HG02588 (cell line): Measurements from ENCODE around the gene SFPQ.
"Not testable (repeated sequence)": the region's sequence is repeated elsewhere in the genome, so short reads cannot be mapped to it uniquely, and the experiment has no call there.

ENCODE experiments used
- ATAC-seq: cut with Tn5 transposase; IDR thresholded peaks from one replicate; pipeline ENCODE4 v1.9.1; 2021; ENCODE audit warnings: mild to moderate bottlenecking, moderate library complexity; ENCODE audit not compliant: unreplicated experiment

SFPQ gene

GRCh38 chr1:35192853-35193664 is at the start of gene SFPQ:
Gene SFPQ, minus strand, starts transcription at chr1:35193145. Its CDS starts 96 bp downstream, at chr1:35193049.
- peak; percentile 80 for ATAC-seq

DNA sequence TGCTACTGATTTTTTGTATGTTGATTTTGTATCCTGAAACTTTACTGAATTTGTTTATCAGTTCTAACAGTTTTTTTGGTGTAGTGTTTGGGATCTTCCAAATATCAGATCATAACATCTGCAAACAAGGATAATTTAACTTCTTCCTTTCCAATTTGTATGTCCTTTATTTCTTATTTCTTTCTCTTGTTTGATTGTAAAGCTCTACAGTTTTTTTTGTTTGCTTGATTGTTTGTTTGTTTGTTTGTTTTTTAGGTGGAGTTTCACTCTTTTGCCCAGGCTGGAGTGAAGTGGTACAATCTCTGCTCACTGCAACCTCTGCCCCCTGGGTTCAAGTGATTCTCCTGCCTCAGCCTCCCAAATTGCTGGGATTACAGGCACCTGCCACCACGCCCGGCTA is 43.8 kb upstream of the SFPQ start:
- not testable (repeated sequence) for ATAC-seq

GRCh38 chr1:35231287-35231686 is 38.3 kb upstream of the SFPQ start:
- ATAC-seq = no peak

DNA sequence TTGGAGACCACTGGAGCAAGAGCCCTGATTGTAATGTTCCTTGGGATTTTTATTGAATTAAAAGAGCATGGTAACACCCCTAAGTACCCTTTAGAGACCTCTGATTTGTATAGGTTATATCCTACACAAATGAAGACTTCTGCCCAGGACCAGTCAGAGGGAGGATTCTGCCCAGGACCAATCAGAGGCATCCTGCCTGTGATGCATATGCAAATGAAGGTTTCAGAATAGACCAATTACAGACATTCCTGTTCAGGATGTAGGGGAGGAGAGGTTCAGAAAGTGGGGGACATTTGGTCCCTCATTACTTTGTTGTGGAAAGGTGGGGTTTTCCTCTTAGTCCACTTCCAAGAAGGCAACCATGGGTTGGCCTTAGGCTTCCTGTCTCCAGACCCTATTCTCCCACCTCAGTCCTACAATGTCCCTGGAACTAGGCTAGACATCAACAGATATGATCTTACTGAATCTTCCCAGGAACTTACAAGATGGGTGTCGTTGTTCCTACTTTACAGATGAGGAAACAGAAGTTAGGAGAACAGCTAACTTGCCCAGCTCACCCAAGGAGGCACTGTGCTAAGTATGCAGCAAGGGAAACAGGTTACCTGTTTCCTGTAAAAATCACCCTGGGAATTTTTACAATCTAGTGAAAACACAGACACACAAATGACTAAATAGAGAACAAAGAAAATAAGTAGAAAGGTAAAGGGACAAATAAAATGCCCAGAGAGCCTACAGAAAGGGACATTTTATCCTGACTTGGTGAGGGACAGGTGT is 36.8 kb upstream of the SFPQ start:
- no peak for ATAC-seq

- ATAC-seq = no peak
Observed at GRCh38 chr1:35226546-35226945, 33.6 kb upstream of the SFPQ start.

DNA sequence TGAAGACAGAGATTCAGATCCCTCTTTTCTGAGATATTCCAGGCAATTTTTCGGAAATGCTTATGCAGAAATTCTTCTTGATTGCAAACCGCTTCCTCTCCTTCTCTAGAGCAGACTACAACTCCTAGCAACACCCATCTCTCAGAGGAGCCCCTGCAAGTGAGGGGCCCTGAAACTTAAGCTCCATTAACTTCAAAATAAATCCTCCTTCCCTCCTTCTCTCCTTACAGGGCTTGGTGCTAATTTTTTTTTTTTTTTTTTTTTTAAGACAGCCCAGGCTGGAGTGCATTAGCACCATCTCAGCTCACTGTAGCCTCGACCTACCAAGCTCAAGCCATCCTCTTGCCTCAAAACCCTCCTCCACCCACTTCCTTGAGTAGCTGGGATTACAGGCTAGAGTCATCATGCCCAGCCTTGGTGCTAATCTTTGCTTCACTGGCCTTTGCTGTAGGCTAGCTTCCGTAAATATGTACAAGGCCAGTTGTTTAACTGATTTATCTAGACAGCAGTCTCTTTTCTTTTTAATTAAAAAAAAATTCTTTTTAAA is 30.2 kb upstream of the SFPQ start:
- no peak for ATAC-seq

- no peak for ATAC-seq
Observed at GRCh38 chr1:35222322-35223083, 29.6 kb upstream of the SFPQ start.

DNA sequence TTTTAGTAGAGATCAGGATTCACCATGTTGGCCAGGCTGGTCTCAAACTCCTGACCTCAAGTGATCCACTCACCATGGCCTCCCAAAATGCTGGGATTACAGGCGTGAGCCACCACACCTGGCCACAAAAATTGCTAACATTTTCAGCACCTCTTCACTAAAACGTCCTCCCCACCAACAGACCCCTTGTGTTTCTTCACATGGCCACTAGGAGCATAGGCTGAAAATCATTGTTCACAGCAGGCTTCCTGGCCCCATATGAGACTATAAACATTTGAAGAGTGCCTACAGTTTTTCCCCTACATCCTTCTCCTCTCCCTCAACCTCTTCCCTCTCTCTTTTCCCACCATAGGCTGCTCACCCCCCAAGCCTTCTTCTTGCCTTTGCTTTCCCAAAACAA is 28.0 kb upstream of the SFPQ start:
- no peak for ATAC-seq

DNA sequence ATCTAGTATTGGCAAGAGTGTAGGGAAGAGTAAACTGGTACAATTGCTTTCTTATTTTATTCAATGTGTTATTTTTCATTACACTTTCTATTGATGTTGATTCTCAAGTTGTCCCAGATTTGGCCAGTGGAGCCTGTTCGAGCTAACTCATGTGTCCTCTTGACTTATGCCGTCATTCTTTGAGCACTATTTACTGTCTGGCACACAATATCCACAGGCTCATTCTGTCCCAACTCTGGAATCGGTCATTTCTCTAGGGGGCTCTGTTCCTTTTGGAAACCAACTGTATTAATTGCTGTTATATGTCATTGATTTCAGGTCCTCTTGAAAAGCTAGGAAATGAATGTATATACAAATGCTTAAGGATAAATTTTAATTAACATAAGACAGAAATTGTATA is 22.4 kb upstream of the SFPQ start:
- ATAC-seq = no peak

- no peak for ATAC-seq
Observed at GRCh38 chr1:35211120-35211414, 18.1 kb upstream of the SFPQ start.

- no peak for ATAC-seq
Observed at GRCh38 chr1:35210321-35211119, 17.6 kb upstream of the SFPQ start.

DNA sequence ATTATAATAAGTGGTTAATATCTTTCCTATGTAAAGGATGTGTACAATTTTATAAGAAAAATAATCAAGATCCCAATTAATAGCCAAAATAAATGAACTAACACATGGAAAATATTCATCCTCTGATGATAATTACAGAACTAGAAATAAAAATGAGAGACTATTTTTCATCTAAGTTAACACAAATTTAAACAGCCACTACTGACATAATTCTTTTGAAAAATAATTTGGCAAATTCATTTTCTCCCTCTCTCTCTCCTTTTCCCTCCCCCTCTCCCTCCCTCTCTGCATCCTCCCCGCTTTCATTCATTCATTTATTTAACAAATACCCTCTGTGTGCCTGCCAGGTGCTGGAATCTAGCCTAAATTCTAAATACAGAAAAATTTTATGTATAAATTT is 10.3 kb upstream of the SFPQ start:
- no peak for ATAC-seq

GRCh38 chr1:35202048-35202719 is 9.2 kb upstream of the SFPQ start:
- peak; percentile 54 for ATAC-seq

DNA sequence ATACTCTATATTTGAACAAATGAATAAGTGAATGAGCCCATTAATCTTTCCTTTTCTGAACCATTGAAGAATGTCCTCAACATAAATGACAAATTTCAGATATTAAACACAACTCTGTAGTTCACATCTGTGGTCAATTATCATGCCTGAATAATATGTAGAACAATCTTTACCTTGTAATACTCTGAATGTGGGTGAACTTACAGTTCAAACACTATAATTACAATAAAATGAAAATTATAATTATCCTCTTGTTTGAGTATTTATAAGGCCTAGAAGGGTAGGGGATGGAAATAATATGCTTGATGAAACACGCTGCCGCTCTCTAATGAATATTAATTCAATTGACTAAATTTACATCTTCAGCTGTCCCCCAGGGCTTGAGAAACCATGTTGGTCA is 8.7 kb upstream of the SFPQ start:
- ATAC-seq = no peak

DNA sequence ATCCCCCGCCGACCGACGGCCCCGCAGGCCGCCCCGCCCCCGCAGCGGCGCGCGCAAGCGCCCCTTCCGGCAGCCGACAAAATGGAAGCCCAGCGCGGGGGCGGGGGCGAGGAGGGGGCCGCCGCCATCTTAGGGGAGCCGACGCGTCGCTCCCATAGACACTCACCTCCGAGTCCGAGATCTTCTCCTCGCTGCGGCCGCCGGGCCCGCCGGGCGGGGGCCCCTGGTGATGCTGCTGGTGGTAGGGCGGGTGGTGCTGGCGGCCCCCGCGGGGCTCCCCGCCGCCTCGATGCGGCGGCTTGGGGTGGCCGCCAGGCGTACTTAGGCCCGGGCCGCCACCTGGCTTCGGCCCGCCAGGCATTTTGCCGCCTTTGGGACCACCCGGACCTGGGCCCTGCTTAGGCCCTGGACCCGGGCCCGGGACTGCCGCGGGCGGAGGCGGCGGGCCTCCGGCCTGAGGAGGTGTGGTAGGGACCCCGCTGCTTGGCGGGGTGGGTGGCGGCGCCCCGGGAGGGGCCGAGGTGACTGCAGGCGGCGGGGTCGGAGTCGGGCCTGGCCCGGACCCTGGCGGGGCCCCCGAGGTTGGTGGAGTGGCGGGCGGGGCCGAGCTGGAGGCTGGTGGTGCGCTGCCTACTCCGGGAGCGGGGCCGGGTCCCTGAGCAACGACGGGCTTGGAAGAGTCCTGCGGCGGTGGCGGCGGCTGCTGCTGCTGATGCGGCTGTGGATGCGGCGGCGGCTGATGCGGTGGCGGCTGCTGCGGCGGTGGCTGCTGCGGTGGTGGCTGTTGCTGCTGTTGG is 691 bp downstream of the SFPQ start:
- ATAC-seq = peak; percentile 44

DNA sequence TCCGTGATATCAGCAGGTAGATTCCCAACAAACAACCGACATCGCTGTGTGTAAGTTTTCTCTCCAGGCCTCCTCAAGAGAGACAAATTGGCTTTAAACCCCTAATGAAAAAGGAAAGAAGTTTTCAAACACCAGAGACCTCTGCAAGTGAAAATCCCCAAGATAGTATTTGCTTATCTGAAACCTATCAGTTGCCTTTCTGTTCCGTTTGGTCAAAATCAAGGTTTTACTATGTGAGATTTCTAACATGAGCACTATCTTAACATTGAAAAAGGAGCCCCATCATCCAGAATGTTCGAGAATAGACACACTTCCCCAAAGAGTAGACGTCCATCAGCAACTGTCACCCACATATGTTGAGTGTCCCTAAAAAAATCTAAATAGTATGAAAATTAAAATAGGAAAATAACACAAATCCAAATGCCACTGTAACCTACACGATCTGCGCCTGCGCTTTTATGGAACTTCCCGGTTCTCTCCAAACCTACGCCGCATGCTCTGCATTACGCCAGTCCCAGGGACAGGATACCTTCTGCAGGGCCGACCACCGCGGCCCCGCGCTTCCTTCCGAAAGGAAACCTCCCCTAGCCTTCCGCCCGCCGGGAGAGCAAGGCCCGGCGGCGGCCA is 1.4 kb downstream of the SFPQ start:
- ATAC-seq = no peak

- ATAC-seq = no peak
Observed at GRCh38 chr1:35190784-35191183, 2.2 kb downstream of the SFPQ start.

DNA sequence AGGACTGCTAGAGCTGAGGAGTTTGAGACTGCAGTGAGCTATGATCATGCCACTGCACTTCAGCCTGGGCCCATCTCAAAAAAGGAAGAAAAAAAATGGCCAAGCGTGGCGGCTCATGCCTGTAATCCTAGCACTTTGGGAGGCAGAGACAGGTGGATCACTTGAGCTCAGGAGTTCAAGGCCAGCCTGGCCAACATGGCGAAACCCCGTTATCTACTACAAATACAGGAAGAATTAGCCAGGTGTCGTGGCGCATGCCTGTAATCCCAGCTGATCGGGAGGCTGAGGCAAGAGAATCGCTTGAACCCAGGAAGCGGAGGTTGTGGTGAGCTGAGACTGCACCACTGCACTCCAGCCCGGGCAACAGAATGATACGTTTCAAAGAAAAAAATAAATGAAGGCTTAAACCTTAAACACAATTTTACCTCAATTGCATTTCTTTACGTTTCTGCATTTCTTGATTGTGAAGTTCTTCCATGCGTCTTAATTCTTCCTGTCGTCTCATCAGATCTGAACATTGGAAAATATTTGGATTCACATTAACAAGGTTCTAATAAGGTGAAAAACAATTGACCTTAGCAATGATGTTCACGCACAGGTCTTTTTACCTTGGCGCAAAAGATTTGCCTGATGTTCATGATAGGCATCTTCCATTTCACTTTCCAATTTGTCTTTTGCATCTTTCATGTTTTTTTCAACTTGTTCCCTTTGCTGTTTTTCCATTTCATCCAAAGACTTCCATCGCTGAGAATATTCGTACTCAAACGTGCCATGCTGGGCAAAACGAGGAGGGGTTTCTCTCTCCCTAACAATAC is 4.2 kb downstream of the SFPQ start:
- ATAC-seq = no peak
